A673 (cell line): Measurements from ENCODE around the gene C21orf91. TPM values are rescaled to one million over a fixed set of nuclear protein-coding genes. Genes with fewer than 3 reads are reported as not detected.

Experiments
- BruUV-seq: library from RNA; stranded (reverse); fragments of 400-500 nt; replicated peaks from 2 replicates; lab custom pipeline; 2021; lab: Mats Ljungman, UMichigan
- CTCF ChIA-PET: fragments of 300-600 bp; sonication (Branson Sonifier 250); formaldehyde crosslinking; loops from one replicate; lab custom pipeline; 2022; ENCODE audit warnings: antibody characterized with exemption; lab: Charles Lee
- POLR2A ChIA-PET: fragments of 300-600 bp; sonication (Branson Sonifier 250); formaldehyde crosslinking; loops from one replicate; lab custom pipeline; 2022; ENCODE audit warnings: antibody characterized with exemption; ENCODE audit not compliant: low non-redundant PET; lab: Charles Lee
- DNase-seq: peaks from one replicate; pipeline ENCODE4 v3.0.0-alpha.2; 2015; ENCODE audit warnings: low spot score
- H3K27ac ChIP-seq: fragments of 200-600 bp; sonication (generic); 2 replicates; pipeline ENCODE4 v1.5.1; 2016; ENCODE audit warnings: mixed run types, low read depth, mild to moderate bottlenecking, mixed read lengths, antibody characterized with exemption, low read length; ENCODE audit not compliant: poor library complexity, severe bottlenecking
- H3K27me3 ChIP-seq: fragments of 200-600 bp; sonication (generic); replicated peaks from 2 replicates; pipeline ENCODE4 v1.6.1; 2017; ENCODE audit warnings: mixed run types, low read depth, mild to moderate bottlenecking, mixed read lengths, antibody characterized with exemption, low read length; ENCODE audit not compliant: insufficient read depth, poor library complexity
- H3K36me3 ChIP-seq: fragments of 200-600 bp; sonication (generic); 2 replicates; pipeline ENCODE4 v1.6.1; 2016; ENCODE audit warnings: mixed run types, mild to moderate bottlenecking, mixed read lengths, antibody characterized with exemption, low read length; ENCODE audit not compliant: insufficient read depth, poor library complexity, severe bottlenecking
- H3K4me1 ChIP-seq: fragments of 200-600 bp; sonication (generic); 2 replicates; pipeline ENCODE4 v1.6.1; 2017; ENCODE audit warnings: mixed run types, mild to moderate bottlenecking, mixed read lengths, antibody characterized with exemption, low read length; ENCODE audit not compliant: insufficient read depth, poor library complexity, severe bottlenecking
- H3K4me3 ChIP-seq: fragments of 200-600 bp; sonication (generic); 2 replicates; pipeline ENCODE4 v1.5.1; 2016; ENCODE audit warnings: low read depth, mixed run types, mild to moderate bottlenecking, mixed read lengths, low read length; ENCODE audit not compliant: poor library complexity, severe bottlenecking
- H3K9me3 ChIP-seq: fragments of 200-600 bp; sonication (generic); 2 replicates; pipeline ENCODE4 v1.6.1; 2016; ENCODE audit warnings: mixed run types, low read depth, mild to moderate bottlenecking, mixed read lengths, antibody characterized with exemption, low read length; ENCODE audit not compliant: poor library complexity, severe bottlenecking
- CTCF ChIP-seq: fragments of 300-800, 200-600 bp; sonication (generic); conservative IDR thresholded peaks from 2 replicates; pipeline ENCODE4 v1.5.1; 2017; ENCODE audit warnings: low read depth, mild to moderate bottlenecking, antibody characterized with exemption, low read length, moderate library complexity, mixed read lengths
- EZH2 ChIP-seq: fragments of 200-600 bp; sonication (generic); IDR thresholded peaks from 2 replicates; pipeline ENCODE4 v1.6.1; 2017; ENCODE audit warnings: borderline replicate concordance, low read depth, mild to moderate bottlenecking, mixed read lengths, antibody characterized with exemption, low read length; ENCODE audit not compliant: poor library complexity, severe bottlenecking
- intact Hi-C: fragments of 100-400 bp; cut with micrococcal nuclease; formaldehyde crosslinking; loops from one replicate; pipeline ENCODE4 v1.10.0; 2022; ENCODE audit not compliant: unreplicated experiment
- total RNA-seq: library from RNA; stranded (reverse); gene quantifications from 2 replicates; pipeline ENCODE4 v1.2.3, GENCODE V29; 2021

C21orf91 gene
- total RNA-seq, 1 experiment from 2014 or later: 23.5 TPM

GRCh38 chr21:17829472-17829871 lies 10.3 kb upstream of the C21orf91 start:
- Histone ChIP-seq H3K27me3 (no peaks in the 10 kb centered on the region), H3K4me1 (no peaks in the 10 kb centered on the region), H3K27ac (no peak overlapping the region), H3K4me3 (no peak overlapping the region), H3K9me3 (no peaks in the 10 kb centered on the region), H3K36me3 (no peaks in the 10 kb centered on the region)
- intact Hi-C loops: no loop called here
- no peak for DNase-seq
- TF ChIP-seq EZH2: no peak
- no peak for TF ChIP-seq CTCF
- BruUV-seq: no TSS peak
- ChIA-PET POLR2A (no interaction called here), CTCF (interaction anchor here (0.5 kb wide), 1 partner anchor 99 kb away, joined by 3 read pairs; no protein-coding TSS in a partner anchor)

GRCh38 chr21:17828223-17828622 lies 9.1 kb upstream of the C21orf91 start:
- DNase-seq: no peak
- Histone ChIP-seq H3K9me3 (no peaks in the 10 kb centered on the region), H3K4me1 (no peaks in the 10 kb centered on the region), H3K27me3 (no peaks in the 10 kb centered on the region), H3K4me3 (no peak overlapping the region), H3K27ac (no peak overlapping the region), H3K36me3 (no peaks in the 10 kb centered on the region)
- BruUV-seq: no TSS peak
- TF ChIP-seq CTCF (no peak), EZH2 (no peak)
- ChIA-PET CTCF (no interaction called here), POLR2A (no interaction called here)
- intact Hi-C loops: no loop called here

- Histone ChIP-seq H3K4me3 (no peak overlapping the region), H3K36me3 (no peaks in the 10 kb centered on the region), H3K9me3 (no peaks in the 10 kb centered on the region), H3K4me1 (peaks cover 3% of the 10 kb centered on the region), H3K27me3 (no peaks in the 10 kb centered on the region), H3K27ac (no peak overlapping the region)
- ChIA-PET CTCF (no interaction called here), POLR2A (no interaction called here)
- no peak for DNase-seq
- BruUV-seq: no TSS peak
- intact Hi-C loops: no loop called here
- TF ChIP-seq CTCF (no peak), EZH2 (no peak)
These were observed 4.7 kb upstream of the C21orf91 start for GRCh38 chr21:17823846-17824245.
